Ishikawa (cell line): Measurements from ENCODE around the gene AUTS2.

Source experiments
- CEBPB ChIP-seq: IDR thresholded peaks from 2 replicates; pipeline ENCODE4 v1.6.1; 2012
- CREB1 ChIP-seq: IDR thresholded peaks from 2 replicates; pipeline ENCODE4 v1.6.1; 2012; ENCODE audit warnings: low read depth
- EGR1 ChIP-seq: IDR thresholded peaks from 2 replicates; pipeline ENCODE4 v1.6.1; 2012
- EP300 ChIP-seq: IDR thresholded peaks from 2 replicates; pipeline ENCODE4 v1.6.1; 2012; ENCODE audit warnings: borderline replicate concordance
- MAX ChIP-seq: IDR thresholded peaks from 2 replicates; pipeline ENCODE4 v1.6.1; 2012
- RAD21 ChIP-seq: IDR thresholded peaks from 2 replicates; pipeline ENCODE4 v1.6.1; 2012; ENCODE audit warnings: low read depth
- REST ChIP-seq: IDR thresholded peaks from 2 replicates; pipeline ENCODE4 v1.6.1; 2012; ENCODE audit warnings: low read depth, mild to moderate bottlenecking
- TAF1 ChIP-seq: IDR thresholded peaks from 2 replicates; pipeline ENCODE4 v1.6.1; 2012; ENCODE audit warnings: low read depth, mild to moderate bottlenecking
- TCF12 ChIP-seq: IDR thresholded peaks from 2 replicates; pipeline ENCODE4 v1.6.1; 2012; ENCODE audit warnings: low read depth
- YY1 ChIP-seq: IDR thresholded peaks from 2 replicates; pipeline ENCODE4 v1.6.1; 2012; ENCODE audit warnings: low read depth

- TF ChIP-seq TCF12 (no peak), MAX (no peak), CEBPB (no peak), EP300 (no peak), RAD21 (no peak), TAF1 (no peak), YY1 (no peak), EGR1 (no peak), CREB1 (no peak), REST (no peak)
These were observed 995.9 kb downstream of the AUTS2 start for GRCh38 chr7:70594170-70594569.
